Right renal cortex interstitium (tissue), 3 donors: ENCODE measurements around the gene ITPKA. TPM values are rescaled to one million over a fixed set of nuclear protein-coding genes. Genes with fewer than 3 reads are reported as not detected.
A peak's percentile ranks its signal among the peaks of the same experiment; 100 is the strongest.
"Not testable (repeated sequence)": the region's sequence is repeated elsewhere in the genome, so short reads cannot be mapped to it uniquely, and the experiment has no call there.

Experiments
- DNase-seq, 3 donors: peaks; one replicate each; pipeline ENCODE4 v3.0.0-alpha.2; 2013; ENCODE audit warnings: low read depth in 3 of 3, low spot score in 2 of 3
- polyA plus RNA-seq, 3 donors: library from polyadenylated mRNA; unstranded; fragments of 120-200 nt; gene quantifications; one replicate each; pipeline ENCODE4 v1.2.1, GENCODE V29; 2013; ENCODE audit not compliant: insufficient read length in 3 of 3

Gene ITPKA
- polyA plus RNA-seq: under 1 TPM; 0.42 to 0.68 (median 0.50) TPM

DNA sequence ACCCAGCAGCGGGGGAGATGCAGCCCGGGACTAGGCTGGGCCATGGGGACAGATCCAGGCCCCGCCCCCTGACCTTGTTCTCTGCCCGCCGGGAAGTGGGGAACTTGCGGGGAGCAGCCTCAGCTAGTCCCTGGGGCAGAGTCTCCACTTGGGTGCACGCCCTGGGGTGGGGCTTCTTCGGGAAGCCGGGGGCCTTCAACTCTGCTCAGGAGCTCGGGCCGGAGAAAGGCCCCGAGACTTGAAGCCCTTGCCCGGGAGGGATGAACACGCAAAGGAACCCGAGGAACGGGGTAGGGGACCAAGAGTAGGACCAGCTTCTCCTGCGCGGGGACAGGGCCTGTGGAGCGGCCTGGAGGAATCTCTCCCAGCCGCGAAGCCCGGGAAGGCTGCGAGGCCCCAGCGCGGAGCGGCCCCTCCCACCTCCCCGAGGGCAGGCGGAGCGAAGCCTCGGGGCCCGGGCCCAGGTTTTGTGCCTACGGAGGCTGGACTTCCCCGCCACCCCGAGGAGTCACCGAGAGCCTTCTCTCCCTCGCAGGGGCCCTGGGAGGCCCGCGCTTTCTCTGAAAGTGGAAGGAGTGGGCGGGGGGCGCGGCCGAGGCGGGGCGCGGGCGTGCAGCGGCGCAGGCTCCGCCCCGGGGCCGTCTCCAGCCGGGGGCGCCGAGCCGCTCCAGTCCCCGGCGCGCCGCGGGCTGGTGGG is at the start of gene ITPKA:
Gene ITPKA (plus strand): TSS at position 670 of the 697 bp plus-strand sequence. CDS start 54 bp downstream, outside the sequence.
- DNase-seq: no peak

GRCh38 chr15:41445399-41445798 is 48.3 kb upstream of the ITPKA start:
- DNase-seq: no peak

DNA sequence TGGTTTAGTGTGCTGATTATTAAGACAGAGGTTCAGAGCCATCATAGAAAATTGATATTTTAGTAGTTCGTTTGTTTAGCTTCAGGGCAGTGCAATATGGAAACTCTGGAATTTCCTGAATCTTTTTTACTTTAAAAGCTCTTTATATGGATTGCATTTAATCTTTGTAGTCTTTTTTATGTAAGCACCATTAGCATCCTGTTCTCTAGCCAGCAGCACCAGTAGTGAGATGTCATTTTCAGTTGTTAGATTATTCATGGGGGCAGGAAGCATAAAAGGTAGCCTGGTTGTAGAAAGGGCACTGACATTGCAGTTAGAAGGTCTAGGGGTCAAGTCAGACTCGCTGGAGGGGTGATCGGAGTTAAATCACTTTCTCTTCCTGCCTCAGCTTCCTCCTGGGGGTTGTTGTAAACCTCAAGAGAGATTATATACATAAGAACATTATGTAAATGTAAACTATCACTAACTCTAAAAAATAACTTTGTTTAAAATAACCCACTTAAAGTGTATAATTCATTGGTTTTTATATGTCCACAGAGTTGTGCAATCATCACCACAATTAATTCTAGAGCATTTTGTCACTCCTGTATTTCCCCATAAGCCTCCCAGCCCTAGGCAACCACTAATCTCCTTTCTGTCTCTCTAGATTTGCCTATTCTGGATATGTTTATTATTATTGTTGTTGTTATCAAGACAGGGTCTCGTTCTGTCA is 31.4 kb upstream of the ITPKA start:
- DNase-seq: no peak

- DNase-seq: no peak
Observed at GRCh38 chr15:41464889-41465580, 28.6 kb upstream of the ITPKA start.

DNA sequence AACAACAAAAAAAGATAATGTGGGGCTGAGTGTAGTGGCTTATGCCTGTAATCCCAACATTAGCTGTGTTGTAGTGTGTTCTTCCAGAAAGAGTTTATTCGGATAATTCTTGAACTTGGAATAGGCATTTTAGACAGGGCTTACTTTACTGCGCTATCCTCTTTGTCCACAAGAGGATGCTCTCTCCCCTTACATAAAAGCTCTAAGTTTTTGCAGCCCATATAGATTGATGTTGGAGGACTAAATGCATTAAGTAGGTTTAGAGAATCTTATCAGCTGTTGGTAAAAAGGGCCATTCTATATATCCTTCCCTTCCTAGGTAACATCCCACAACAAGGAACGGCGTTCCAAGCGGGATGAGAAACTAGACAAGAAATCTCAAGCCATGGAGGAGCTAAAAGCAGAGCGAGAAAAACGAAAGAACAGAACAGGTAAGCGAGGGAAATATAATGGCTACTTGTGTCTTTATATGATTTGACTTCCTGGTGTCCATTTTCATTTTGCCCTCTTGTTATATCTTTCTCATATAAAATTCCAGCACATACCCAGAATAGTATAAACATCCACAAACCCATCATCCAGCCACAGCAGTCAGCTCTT is 27.8 kb upstream of the ITPKA start:
- DNase-seq: peak in 2 of 3 donors; percentile 23 to 26

GRCh38 chr15:41466711-41467110 is 27.0 kb upstream of the ITPKA start:
- no peak for DNase-seq

- not testable (repeated sequence) for DNase-seq
Observed at GRCh38 chr15:41469644-41470043, 24.0 kb upstream of the ITPKA start.

- no peak for DNase-seq
Observed at GRCh38 chr15:41473418-41473817, 20.3 kb upstream of the ITPKA start.

DNA sequence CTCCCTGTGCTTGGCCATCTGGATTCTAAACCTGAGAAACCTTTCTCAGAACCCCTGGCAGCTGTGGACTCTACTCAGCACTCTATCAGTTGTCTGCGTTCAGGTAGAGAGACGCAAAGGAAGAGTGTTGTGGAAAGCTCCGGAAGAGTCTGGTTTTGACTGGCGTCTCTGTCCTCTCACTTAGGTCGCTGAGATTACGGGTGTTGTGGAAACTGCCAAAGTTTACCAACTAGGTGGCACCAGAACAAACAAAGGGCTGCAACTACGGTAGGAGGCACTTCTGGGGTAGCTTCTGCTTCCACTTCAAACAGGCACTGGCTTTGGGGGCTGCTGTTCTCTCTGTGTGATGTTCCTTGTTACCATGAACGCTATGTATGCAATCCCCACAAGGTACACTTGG is 19.2 kb upstream of the ITPKA start:
- no peak for DNase-seq

GRCh38 chr15:41474941-41475340 is 18.7 kb upstream of the ITPKA start:
- no peak for DNase-seq

DNA sequence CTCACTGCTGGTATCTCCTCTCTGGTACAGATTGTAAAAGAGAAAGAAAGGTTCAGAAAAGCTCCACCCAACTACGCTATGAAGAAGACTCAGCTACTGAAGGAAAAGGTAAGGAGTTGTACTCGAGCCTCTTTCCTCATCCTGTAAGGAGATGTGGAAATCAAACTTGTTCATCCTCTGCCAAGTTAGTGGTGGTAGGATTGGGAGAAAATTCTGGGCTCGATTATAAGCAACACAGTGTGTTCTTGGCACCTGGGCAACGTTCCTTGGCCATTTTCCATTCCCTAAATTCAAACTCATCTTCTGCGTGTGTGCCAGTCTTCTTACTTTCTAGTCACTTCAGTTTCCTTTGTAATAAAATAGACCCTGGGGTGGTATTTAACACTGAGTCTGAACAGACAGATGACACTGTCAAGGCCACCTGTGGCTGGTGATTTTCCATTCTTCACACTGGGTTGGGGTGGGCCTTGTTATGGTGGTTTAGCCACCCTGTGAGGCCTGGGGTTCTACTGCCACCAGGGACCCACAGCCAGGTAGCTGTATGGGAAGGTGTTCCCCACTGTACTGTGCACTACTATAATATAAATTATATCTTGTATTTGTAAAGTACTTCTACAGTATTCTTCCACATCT is 17.1 kb upstream of the ITPKA start:
- no peak for DNase-seq

- DNase-seq: no peak
Observed at GRCh38 chr15:41480396-41481140, 13.1 kb upstream of the ITPKA start.

DNA sequence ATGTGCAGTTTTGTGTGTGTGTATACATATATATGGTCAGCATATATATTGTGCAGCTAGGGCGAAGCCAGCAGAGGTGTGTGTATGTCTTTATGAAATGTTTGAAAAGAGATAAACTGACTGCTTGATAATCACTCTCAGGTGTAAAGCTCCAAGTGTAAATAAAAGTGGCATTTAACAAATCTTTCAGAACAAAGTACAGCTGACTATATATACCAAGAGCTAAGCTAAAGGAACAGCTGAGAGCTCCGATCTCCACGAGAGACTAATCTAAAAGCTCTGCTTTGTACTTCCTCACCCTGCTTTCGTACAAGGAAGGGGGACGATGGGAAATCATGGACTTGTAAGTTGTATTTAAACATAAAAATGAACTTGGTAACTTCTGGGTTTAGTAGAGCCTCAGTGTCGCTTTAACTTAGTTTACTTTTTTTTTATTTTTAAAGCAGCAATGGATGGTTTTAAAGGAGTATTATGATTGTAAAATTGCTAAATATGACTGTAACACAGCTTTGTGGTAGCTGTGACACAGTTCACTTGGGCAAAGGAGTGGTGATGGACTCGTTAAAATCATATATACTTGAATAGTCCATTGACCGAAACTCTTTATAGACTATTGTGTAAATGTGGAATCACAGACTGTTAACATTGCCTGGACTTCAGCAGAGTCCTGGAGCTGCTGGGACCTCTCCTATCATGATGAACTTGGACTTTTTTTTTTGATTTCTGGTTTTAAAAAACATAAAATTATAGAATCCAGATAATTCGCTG is 11.4 kb upstream of the ITPKA start:
- no peak for DNase-seq

DNA sequence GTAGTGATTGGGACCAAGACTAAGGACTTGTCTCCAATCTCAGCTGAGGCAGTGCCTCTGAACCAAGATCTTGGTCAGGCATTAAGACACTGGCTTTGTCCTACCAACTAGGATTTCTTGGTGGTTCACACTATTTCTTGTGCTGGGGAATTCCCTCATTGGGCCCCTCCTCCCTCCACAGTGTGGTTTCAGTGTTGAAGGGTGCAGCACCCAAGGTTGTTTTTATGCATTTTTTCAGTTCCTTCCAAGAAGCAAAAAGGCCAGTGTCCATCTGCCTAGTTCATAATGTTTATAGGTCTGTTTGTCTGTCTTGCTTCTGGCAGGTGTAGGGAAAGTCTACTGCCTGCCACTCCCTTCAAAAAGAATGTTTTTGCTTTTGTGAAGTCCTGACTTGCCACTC is 10.6 kb upstream of the ITPKA start:
- DNase-seq: no peak

DNA sequence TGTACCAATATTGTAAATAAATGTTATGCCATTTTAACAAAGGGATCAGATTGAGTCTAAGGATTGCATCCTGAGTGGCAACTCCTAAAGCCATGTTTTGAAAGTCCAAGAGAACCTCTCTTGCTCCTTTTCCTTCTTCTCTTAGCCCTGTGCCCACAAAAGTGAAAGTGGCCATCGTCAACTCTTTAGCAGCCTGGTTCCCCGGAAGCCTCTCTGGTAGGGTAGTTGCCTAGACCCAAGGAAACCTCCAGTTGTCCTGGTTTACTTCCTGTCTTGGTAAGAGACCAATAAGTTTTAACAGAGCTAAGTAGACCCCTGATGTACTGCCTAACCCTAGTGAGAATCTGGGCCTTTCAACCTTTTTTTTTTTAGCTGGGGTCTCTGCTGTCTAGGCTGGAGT is 10.2 kb upstream of the ITPKA start:
- no peak for DNase-seq

- DNase-seq: no peak
Observed at GRCh38 chr15:41484937-41485625, 8.6 kb upstream of the ITPKA start.

- no peak for DNase-seq
Observed at GRCh38 chr15:41486286-41486685, 7.4 kb upstream of the ITPKA start.

- no peak for DNase-seq
Observed at GRCh38 chr15:41487381-41487780, 6.3 kb upstream of the ITPKA start.

DNA sequence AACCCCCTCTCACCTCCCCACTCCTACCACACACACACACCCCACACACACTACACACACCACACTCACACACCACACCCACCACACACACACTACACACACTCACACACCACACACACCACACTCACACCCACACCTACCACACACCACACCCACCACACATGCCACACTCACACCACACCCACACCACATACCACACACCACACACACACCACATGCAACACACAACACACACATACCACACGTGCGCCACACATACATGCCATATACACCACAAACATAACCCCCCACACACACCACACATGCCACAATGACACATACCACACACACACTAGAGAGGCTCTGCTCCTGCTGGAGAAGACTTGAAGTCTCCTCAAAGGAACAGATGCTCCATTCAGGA is 5.9 kb upstream of the ITPKA start:
- no peak for DNase-seq
